ENCODE data around the gene LYRM9. TPM values are rescaled to one million over a fixed set of nuclear protein-coding genes. Genes with fewer than 3 reads are reported as not detected.

The LYRM9 gene
- 3.6 and 7.7 TPM in 2 replicates for total RNA-seq

GRCh38 chr17:27892866-27893769 lies at the start of gene LYRM9:
Gene LYRM9, minus strand, starts transcription at chr17:27893365. Its CDS starts 10,671 bp downstream, at chr17:27882694.

Other genes with a start within 250 kb of the LYRM9 start
- not detected in 2 replicates for gene NOS2, start 92.8 kb downstream of the LYRM9 start, total RNA-seq
- 9.3 and 11.3 TPM in 2 replicates for gene NLK, start 149.3 kb upstream of the LYRM9 start, total RNA-seq

All from bronchial smooth muscle cell (primary cell).